ENCODE results near the gene LPCAT2.

Gene LPCAT2

GRCh38 chr16:55577887-55578286, 69.0 kb downstream of the LPCAT2 start:
- TF ChIP-seq CTCF (IDR thresholded peaks at IDR 0.05; ENCODE audit: control extremely low read depth, extremely low read depth, low read depth, missing control alignments), result no peak
- DNase-seq (ENCODE audit: extremely low spot score), result no peak
- CTCF ChIA-PET, result no interaction called here
- POLR2A ChIA-PET, result no interaction called here

- CTCF ChIA-PET, result no interaction called here
- no peak for DNase-seq (ENCODE audit: extremely low spot score)
- no peak for TF ChIP-seq CTCF (IDR thresholded peaks at IDR 0.05; ENCODE audit: control extremely low read depth, extremely low read depth, low read depth, missing control alignments)
- POLR2A ChIA-PET, result no interaction called here
These were observed 76.8 kb downstream of the LPCAT2 start for GRCh38 chr16:55585631-55586030.

- no peak for TF ChIP-seq CTCF (IDR thresholded peaks at IDR 0.05; ENCODE audit: control extremely low read depth, extremely low read depth, low read depth, missing control alignments)
- ChIA-PET POLR2A (no interaction called here), CTCF (no interaction called here)
- no peak for DNase-seq (ENCODE audit: extremely low spot score)
These were observed 79.9 kb downstream of the LPCAT2 start for GRCh38 chr16:55588799-55589198.

- TF ChIP-seq CTCF (IDR thresholded peaks at IDR 0.05; ENCODE audit: control extremely low read depth, extremely low read depth, low read depth, missing control alignments), result no peak
- DNase-seq (ENCODE audit: extremely low spot score), result no peak
- POLR2A ChIA-PET, result no interaction called here
- CTCF ChIA-PET, result interaction anchor here (1.3 to 1.4 kb wide), 2 partner anchors 17 to 127 kb away, joined by 4 to 5 read pairs; no protein-coding TSS in a partner anchor
These were observed 83.4 kb downstream of the LPCAT2 start for GRCh38 chr16:55592306-55592705.

GRCh38 chr16:55597928-55598327, 89.1 kb downstream of the LPCAT2 start:
- POLR2A ChIA-PET, result no interaction called here
- CTCF ChIA-PET, result interaction anchor here (0.6 kb wide), 1 partner anchor 35 kb away, joined by 3 read pairs; no protein-coding TSS in a partner anchor
- TF ChIP-seq CTCF (IDR thresholded peaks at IDR 0.05; ENCODE audit: control extremely low read depth, extremely low read depth, low read depth, missing control alignments), result no peak
- DNase-seq (ENCODE audit: extremely low spot score), result no peak

GRCh38 chr16:55605754-55606336, 97.0 kb downstream of the LPCAT2 start:
- no peak for TF ChIP-seq CTCF (IDR thresholded peaks at IDR 0.05; ENCODE audit: control extremely low read depth, extremely low read depth, low read depth, missing control alignments)
- no peak for DNase-seq (ENCODE audit: extremely low spot score)
- ChIA-PET POLR2A (no interaction called here), CTCF (no interaction called here)
